ENCODE measurements around the gene INTS14.

DNA sequence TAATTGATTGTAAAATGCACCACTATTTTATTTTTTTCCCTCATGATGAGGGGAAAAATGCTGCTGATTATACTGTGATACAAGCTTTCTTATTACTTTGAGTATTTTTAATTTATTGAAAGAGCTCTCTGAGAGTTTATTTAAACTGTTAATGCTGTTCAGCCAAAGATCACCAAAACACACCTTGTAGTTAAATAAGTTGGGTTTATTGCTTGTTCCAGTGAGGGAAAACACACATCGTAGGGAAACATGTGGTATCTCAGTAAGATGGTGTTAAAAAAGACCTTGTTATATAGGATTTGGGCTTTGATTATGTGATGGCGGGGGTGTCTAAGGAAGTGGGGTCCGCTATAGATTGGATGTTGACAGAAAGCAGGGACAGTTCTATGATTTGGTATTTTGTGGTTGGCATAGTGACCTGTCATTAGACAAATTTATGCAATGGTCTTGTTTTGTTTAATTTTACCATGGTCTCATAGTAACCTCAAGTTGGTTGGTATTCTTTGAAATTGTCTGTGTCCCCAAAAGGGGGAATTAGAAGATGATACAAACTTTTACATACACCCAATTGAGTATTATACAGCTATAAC, 69.6 kb downstream of the INTS14 start:
- TF ChIP-seq CTCF (IDR thresholded peaks at IDR 0.05; ENCODE audit: poor library complexity) (no peak), EZH2 (IDR thresholded peaks at IDR 0.05; ENCODE audit: borderline replicate concordance) (no peak), EZH2phosphoT487 (IDR thresholded peaks at IDR 0.05; ENCODE audit: low read depth, severe bottlenecking, unreplicated experiment) (no peak)

Measured in hepatocyte (in vitro differentiated cells).